GM23338 (cell line): ENCODE measurements around the gene BRICD5. TPM values are rescaled to one million over a fixed set of nuclear protein-coding genes. Genes with fewer than 3 reads are reported as not detected.

Experiments
- ATAC-seq: fragments of 200-7000 bp; cut with Tn5 transposase; 3 replicates; pipeline ENCODE4 v1.9.1; 2020
- DNase-seq: peaks from one replicate; pipeline ENCODE4 v3.0.0-alpha.2; 2015; ENCODE audit warnings: low spot score
- H2AFZ ChIP-seq: fragments of 200-600 bp; sonication (generic); 2 replicates; pipeline ENCODE4 v1.8.0; 2016; ENCODE audit warnings: antibody characterized with exemption, mild to moderate bottlenecking, moderate library complexity
- H3F3A ChIP-seq: fragments of 200-600 bp; sonication (generic); replicated peaks from 2 replicates; pipeline ENCODE4 v1.8.0; 2017; ENCODE audit warnings: antibody characterized with exemption, mixed run types, low read depth
- H3K27ac ChIP-seq: fragments of 200-600 bp; sonication (generic); 2 replicates; pipeline ENCODE4 v1.6.1; 2016; ENCODE audit warnings: low read depth
- H3K27me3 ChIP-seq: fragments of 200-600 bp; sonication (generic); 2 replicates; pipeline ENCODE4 v1.8.0; 2016; ENCODE audit warnings: mild to moderate bottlenecking, mixed run types, moderate library complexity; ENCODE audit not compliant: insufficient read depth
- H3K36me3 ChIP-seq: fragments of 200-600 bp; sonication (generic); 2 replicates; pipeline ENCODE4 v1.8.0; 2016; ENCODE audit warnings: mild to moderate bottlenecking; ENCODE audit not compliant: insufficient read depth
- H3K4me1 ChIP-seq: fragments of 200-600 bp; sonication (generic); 2 replicates; pipeline ENCODE4 v1.8.0; 2016; ENCODE audit warnings: mild to moderate bottlenecking, moderate library complexity; ENCODE audit not compliant: insufficient read depth
- H3K4me2 ChIP-seq: fragments of 200-600 bp; sonication (generic); 2 replicates; pipeline ENCODE4 v1.7.1; 2017; ENCODE audit warnings: mixed run types
- H3K4me3 ChIP-seq: fragments of 200-600 bp; sonication (generic); 2 replicates; pipeline ENCODE4 v1.6.1; 2016; ENCODE audit warnings: mixed run types
- H3K79me2 ChIP-seq: fragments of 200-600 bp; sonication (generic); replicated peaks from 2 replicates; pipeline ENCODE4 v1.8.0; 2017; ENCODE audit warnings: mild to moderate bottlenecking; ENCODE audit not compliant: insufficient read depth
- H3K9me2 ChIP-seq: fragments of 200-600 bp; sonication (generic); 2 replicates; pipeline ENCODE4 v1.8.0; 2017; ENCODE audit not compliant: insufficient read depth
- H4K20me1 ChIP-seq: fragments of 200-600 bp; sonication (generic); replicated peaks from 2 replicates; pipeline ENCODE4 v1.8.0; 2017; ENCODE audit warnings: mild to moderate bottlenecking; ENCODE audit not compliant: insufficient read depth
- H3K27ac Mint-ChIP-seq: 2 replicates; pipeline ENCODE4 v1.8.0; 2020; ENCODE audit warnings: inconsistent platforms, mild to moderate bottlenecking, moderate library complexity, mixed read lengths
- H3K27me3 Mint-ChIP-seq: 3 replicates; pipeline ENCODE4 v1.8.0; 2022; ENCODE audit warnings: low read depth, mild to moderate bottlenecking, moderate library complexity, mixed read lengths, inconsistent platforms; ENCODE audit not compliant: insufficient read depth, poor library complexity
- H3K36me3 Mint-ChIP-seq: 3 replicates; pipeline ENCODE4 v1.8.0; 2021; ENCODE audit warnings: low read depth, mild to moderate bottlenecking, inconsistent platforms, moderate library complexity, mixed read lengths
- H3K4me1 Mint-ChIP-seq: 3 replicates; pipeline ENCODE4 v1.8.0; 2020; ENCODE audit warnings: mild to moderate bottlenecking, inconsistent platforms, mixed read lengths
- H3K4me3 Mint-ChIP-seq: 3 replicates; pipeline ENCODE4 v1.8.0; 2021; ENCODE audit warnings: moderate library complexity, mild to moderate bottlenecking, inconsistent platforms, mixed read lengths
- H3K9me3 Mint-ChIP-seq: 3 replicates; pipeline ENCODE4 v1.8.0; 2020; ENCODE audit warnings: moderate library complexity, mild to moderate bottlenecking, inconsistent platforms, mixed read lengths
- CREB1 ChIP-seq: fragments of 250-450 bp; sonication (Bioruptor Pico); IDR thresholded peaks from 2 replicates; pipeline ENCODE4 v1.5.0; 2020; ENCODE audit warnings: low read depth, mild to moderate bottlenecking, moderate library complexity
- CTCF ChIP-seq, 2 experiments: fragments of 200-600 bp in 1 of 2; sonication (generic) in 1 of 2; conservative IDR thresholded peaks; 2 replicates each; pipeline versions ENCODE4 v1.5.1 to v1.6.1; 2016 to 2017; ENCODE audit warnings: antibody characterized with exemption in 2 of 2, low read depth in 2 of 2, mild to moderate bottlenecking in 2 of 2, moderate library complexity in 1 of 2
- ETS1 ChIP-seq: IDR thresholded peaks from 2 replicates; pipeline ENCODE4 v1.6.1; 2016; ENCODE audit warnings: antibody characterized with exemption
- EZH2 ChIP-seq: fragments of 200-600 bp; sonication (generic); IDR thresholded peaks from one replicate; pipeline ENCODE4 v1.8.0; 2017; ENCODE audit warnings: antibody characterized with exemption, mild to moderate bottlenecking, low read depth; ENCODE audit not compliant: unreplicated experiment
- EZH2phosphoT487 ChIP-seq: fragments of 200-600 bp; sonication (generic); IDR thresholded peaks from one replicate; pipeline ENCODE4 v1.8.1; 2018; ENCODE audit warnings: antibody characterized with exemption; ENCODE audit not compliant: unreplicated experiment
- JUNB ChIP-seq: IDR thresholded peaks from one replicate; pipeline ENCODE4 v1.6.1; 2016; ENCODE audit warnings: antibody characterized with exemption; ENCODE audit not compliant: unreplicated experiment
- NANOG ChIP-seq: IDR thresholded peaks from 2 replicates; pipeline ENCODE4 v1.6.1; 2016; ENCODE audit warnings: antibody characterized with exemption, borderline replicate concordance
- POLR2AphosphoS5 ChIP-seq: IDR thresholded peaks from 2 replicates; pipeline ENCODE4 v1.6.1; 2016; ENCODE audit warnings: antibody characterized with exemption, low read depth
- REST ChIP-seq: IDR thresholded peaks from one replicate; pipeline ENCODE4 v1.6.1; 2018; ENCODE audit warnings: antibody characterized with exemption; ENCODE audit not compliant: unreplicated experiment
- STAT1 ChIP-seq: IDR thresholded peaks from one replicate; pipeline ENCODE4 v1.6.1; 2016; ENCODE audit warnings: antibody characterized with exemption; ENCODE audit not compliant: unreplicated experiment
- ZNF114 ChIP-seq: fragments of 250-450 bp; sonication (Bioruptor Pico); IDR thresholded peaks from 2 replicates; pipeline ENCODE4 v1.5.0; 2020; ENCODE audit warnings: mild to moderate bottlenecking, moderate library complexity
- ZNF331 ChIP-seq: fragments of 250-450 bp; sonication (Bioruptor Pico); IDR thresholded peaks from 2 replicates; pipeline ENCODE4 v1.5.0; 2020; ENCODE audit warnings: low read depth, mild to moderate bottlenecking, moderate library complexity
- polyA plus RNA-seq: library from polyadenylated mRNA; unstranded; fragments of >200 nt; fragmentation: Nextera tagmentation; extraction: Ambion mirVana; gene quantifications from 2 replicates; pipeline ENCODE4 v1.2.1, GENCODE V29; 2016
- total RNA-seq: library from RNA; depleted of rRNA; stranded (reverse); fragments of >200 nt; shearing (Covaris generic); gene quantifications from 2 replicates; pipeline ENCODE4 v1.2.3, GENCODE V29; 2014
- TF ChIP-seq, protein P1 (sequence below): fragments of 250-450 bp; sonication (Bioruptor Pico); IDR thresholded peaks from 2 replicates; pipeline ENCODE4 v1.5.0; 2020; ENCODE audit warnings: mild to moderate bottlenecking, moderate library complexity

The BRICD5 gene
- total and polyA plus RNA-seq, 2 experiments from 2014 or later = 5.3 to 6.3 TPM

- no peak overlapping the region for H3K4me3 ChIP-seq
- TF ChIP-seq CREB1 (CRISPR knock-in tag) = no peak
- no peak for TF ChIP-seq REST
- TF ChIP-seq JUNB = no peak
- TF ChIP-seq EZH2 = no peak
- TF ChIP-seq ZNF114 (CRISPR knock-in tag) = no peak
- no peak for TF ChIP-seq NANOG
- no peak for TF ChIP-seq ETS1
- no peak for TF ChIP-seq EZH2phosphoT487
- TF ChIP-seq CTCF (conservative IDR thresholded peaks at IDR 0.05; ENCODE audit: low read depth in 2 of 2) = no peak
- TF ChIP-seq STAT1 = no peak
- TF ChIP-seq, protein P1, sequence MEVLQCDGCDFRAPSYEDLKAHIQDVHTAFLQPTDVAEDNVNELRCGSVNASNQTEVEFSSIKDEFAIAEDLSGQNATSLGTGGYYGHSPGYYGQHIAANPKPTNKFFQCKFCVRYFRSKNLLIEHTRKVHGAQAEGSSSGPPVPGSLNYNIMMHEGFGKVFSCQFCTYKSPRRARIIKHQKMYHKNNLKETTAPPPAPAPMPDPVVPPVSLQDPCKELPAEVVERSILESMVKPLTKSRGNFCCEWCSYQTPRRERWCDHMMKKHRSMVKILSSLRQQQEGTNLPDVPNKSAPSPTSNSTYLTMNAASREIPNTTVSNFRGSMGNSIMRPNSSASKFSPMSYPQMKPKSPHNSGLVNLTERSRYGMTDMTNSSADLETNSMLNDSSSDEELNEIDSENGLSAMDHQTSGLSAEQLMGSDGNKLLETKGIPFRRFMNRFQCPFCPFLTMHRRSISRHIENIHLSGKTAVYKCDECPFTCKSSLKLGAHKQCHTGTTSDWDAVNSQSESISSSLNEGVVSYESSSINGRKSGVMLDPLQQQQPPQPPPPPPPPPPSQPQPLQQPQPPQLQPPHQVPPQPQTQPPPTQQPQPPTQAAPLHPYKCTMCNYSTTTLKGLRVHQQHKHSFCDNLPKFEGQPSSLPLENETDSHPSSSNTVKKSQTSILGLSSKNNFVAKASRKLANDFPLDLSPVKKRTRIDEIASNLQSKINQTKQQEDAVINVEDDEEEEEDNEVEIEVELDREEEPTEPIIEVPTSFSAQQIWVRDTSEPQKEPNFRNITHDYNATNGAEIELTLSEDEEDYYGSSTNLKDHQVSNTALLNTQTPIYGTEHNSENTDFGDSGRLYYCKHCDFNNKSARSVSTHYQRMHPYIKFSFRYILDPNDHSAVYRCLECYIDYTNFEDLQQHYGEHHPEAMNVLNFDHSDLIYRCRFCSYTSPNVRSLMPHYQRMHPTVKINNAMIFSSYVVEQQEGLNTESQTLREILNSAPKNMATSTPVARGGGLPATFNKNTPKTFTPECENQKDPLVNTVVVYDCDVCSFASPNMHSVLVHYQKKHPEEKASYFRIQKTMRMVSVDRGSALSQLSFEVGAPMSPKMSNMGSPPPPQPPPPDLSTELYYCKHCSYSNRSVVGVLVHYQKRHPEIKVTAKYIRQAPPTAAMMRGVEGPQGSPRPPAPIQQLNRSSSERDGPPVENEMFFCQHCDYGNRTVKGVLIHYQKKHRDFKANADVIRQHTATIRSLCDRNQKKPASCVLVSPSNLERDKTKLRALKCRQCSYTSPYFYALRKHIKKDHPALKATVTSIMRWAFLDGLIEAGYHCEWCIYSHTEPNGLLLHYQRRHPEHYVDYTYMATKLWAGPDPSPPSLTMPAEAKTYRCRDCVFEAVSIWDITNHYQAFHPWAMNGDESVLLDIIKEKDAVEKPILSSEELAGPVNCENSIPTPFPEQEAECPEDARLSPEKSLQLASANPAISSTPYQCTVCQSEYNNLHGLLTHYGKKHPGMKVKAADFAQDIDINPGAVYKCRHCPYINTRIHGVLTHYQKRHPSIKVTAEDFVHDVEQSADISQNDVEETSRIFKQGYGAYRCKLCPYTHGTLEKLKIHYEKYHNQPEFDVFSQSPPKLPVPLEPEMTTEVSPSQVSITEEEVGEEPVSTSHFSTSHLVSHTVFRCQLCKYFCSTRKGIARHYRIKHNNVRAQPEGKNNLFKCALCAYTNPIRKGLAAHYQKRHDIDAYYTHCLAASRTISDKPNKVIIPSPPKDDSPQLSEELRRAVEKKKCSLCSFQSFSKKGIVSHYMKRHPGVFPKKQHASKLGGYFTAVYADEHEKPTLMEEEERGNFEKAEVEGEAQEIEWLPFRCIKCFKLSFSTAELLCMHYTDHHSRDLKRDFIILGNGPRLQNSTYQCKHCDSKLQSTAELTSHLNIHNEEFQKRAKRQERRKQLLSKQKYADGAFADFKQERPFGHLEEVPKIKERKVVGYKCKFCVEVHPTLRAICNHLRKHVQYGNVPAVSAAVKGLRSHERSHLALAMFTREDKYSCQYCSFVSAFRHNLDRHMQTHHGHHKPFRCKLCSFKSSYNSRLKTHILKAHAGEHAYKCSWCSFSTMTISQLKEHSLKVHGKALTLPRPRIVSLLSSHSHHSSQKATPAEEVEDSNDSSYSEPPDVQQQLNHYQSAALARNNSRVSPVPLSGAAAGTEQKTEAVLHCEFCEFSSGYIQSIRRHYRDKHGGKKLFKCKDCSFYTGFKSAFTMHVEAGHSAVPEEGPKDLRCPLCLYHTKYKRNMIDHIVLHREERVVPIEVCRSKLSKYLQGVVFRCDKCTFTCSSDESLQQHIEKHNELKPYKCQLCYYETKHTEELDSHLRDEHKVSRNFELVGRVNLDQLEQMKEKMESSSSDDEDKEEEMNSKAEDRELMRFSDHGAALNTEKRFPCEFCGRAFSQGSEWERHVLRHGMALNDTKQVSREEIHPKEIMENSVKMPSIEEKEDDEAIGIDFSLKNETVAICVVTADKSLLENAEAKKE = no peak
- no peak for TF ChIP-seq POLR2AphosphoS5
- no peak for TF ChIP-seq ZNF331 (CRISPR knock-in tag)
- no peaks in the 10 kb centered on the region for H3K4me1 ChIP-seq
- H3K27me3 ChIP-seq = no peaks in the 10 kb centered on the region
- no peaks in the 10 kb centered on the region for H3K9me2 ChIP-seq
- no peak for DNase-seq
- H3K9me3 Mint-ChIP-seq = no peaks in the 10 kb centered on the region
- H3K27ac Mint-ChIP-seq = no peak overlapping the region
- no peak overlapping the region for H3K4me2 ChIP-seq
- H3K36me3 Mint-ChIP-seq = peaks cover 5% of the 10 kb centered on the region
- H3K79me2 ChIP-seq = no peaks in the 10 kb centered on the region
- H3F3A ChIP-seq = 0 out of 2 replicates have a peak, but pooled peaks cover 8% of the 10 kb centered on the region
- no peak overlapping the region for H2AFZ ChIP-seq
- H3K36me3 ChIP-seq = no peaks in the 10 kb centered on the region
- ATAC-seq = no peak
- H3K27ac ChIP-seq = no peak overlapping the region
- peaks cover 22% of the 10 kb centered on the region for H3K27me3 Mint-ChIP-seq
- peaks cover 6% of the 10 kb centered on the region for H3K4me1 Mint-ChIP-seq
- H4K20me1 ChIP-seq = no peaks in the 10 kb centered on the region; the same call in 1 of the 2 replicates
- H3K4me3 Mint-ChIP-seq = no peak overlapping the region; the same call in 2 of the 3 replicates
Measured at GRCh38 chr16:2181952-2182351, 28.7 kb downstream of the BRICD5 start.
